Fibroblast of lung (primary cell): ENCODE results near the gene TRIM49. TPM values are rescaled to one million over a fixed set of nuclear protein-coding genes. Genes with fewer than 3 reads are reported as not detected.

Experiments used
- polyA plus RNA-seq, 2 donors: library from polyadenylated mRNA; depleted of rRNA in 1 of 2; stranded (reverse) in 1 of 2; unstranded in 1 of 2; fragments of >200 nt; gene quantifications; 2 replicates each; pipeline ENCODE4 v1.2.1, GENCODE V29; 2011 to 2012; ENCODE audit warnings: missing spikeins in 1 of 2
- total RNA-seq: library from RNA; depleted of rRNA; stranded (reverse); fragments of >200 nt; gene quantifications from 2 replicates; pipeline ENCODE4 v1.2.1, GENCODE V29; 2014

TRIM49 gene
- total and polyA plus RNA-seq, 2 donors (not counting 1 experiment from before 2014, with no cell fraction given), result not detected

Other genes with a start within 250 kb of the TRIM49 start
- gene TRIM77, start 98.3 kb downstream of the TRIM49 start, total RNA-seq, result not detected in 2 replicates
- not detected in 2 replicates for gene TRIM77, start 98.3 kb downstream of the TRIM49 start, polyA plus RNA-seq
- gene TRIM64B, start 69.9 kb upstream of the TRIM49 start, total RNA-seq, result not detected in 2 replicates
- not detected in 2 replicates for gene TRIM64B, start 69.9 kb upstream of the TRIM49 start, polyA plus RNA-seq
- gene TRIM49D1, start 113.7 kb upstream of the TRIM49 start, total RNA-seq, result not detected in 2 replicates
- gene TRIM49D1, start 113.7 kb upstream of the TRIM49 start, polyA plus RNA-seq, result not detected in 2 replicates
- not detected in 2 replicates for gene TRIM49D2, start 115.5 kb upstream of the TRIM49 start, total RNA-seq
- gene TRIM49D2, start 115.5 kb upstream of the TRIM49 start, polyA plus RNA-seq, result not detected in 2 replicates
- not detected in 2 replicates for gene TRIM64, start 157.5 kb upstream of the TRIM49 start, total RNA-seq
- gene TRIM64, start 157.5 kb upstream of the TRIM49 start, polyA plus RNA-seq, result not detected in 2 replicates
- gene TRIM49C, start 222.5 kb upstream of the TRIM49 start, total RNA-seq, result not detected in 2 replicates
- gene TRIM49C, start 222.5 kb upstream of the TRIM49 start, polyA plus RNA-seq, result not detected in 2 replicates